PFSK-1 (cell line): ENCODE data around the gene TAS2R39.

Experiments
- POLR2AphosphoS5 ChIP-seq: IDR thresholded peaks from 2 replicates; pipeline ENCODE4 v1.6.1; 2012; ENCODE audit warnings: low read depth, mild to moderate bottlenecking, control low read depth, low read length, moderate library complexity
- TAF1 ChIP-seq: IDR thresholded peaks from 2 replicates; pipeline ENCODE4 v1.6.1; 2012; ENCODE audit warnings: low read length, control low read depth, borderline replicate concordance; ENCODE audit not compliant: insufficient read depth
- TF ChIP-seq, protein P1 (sequence below), 2 experiments: IDR thresholded peaks; 2 replicates each; pipeline versions ENCODE4 v1.6.1 to v1.8.0; 2011 to 2012; ENCODE audit warnings: low read depth in 2 of 2, low read length in 2 of 2, control low read depth in 1 of 2, inconsistent platforms in 1 of 2, mild to moderate bottlenecking in 1 of 2, moderate library complexity in 1 of 2; ENCODE audit not compliant: insufficient read depth in 1 of 2

- TF ChIP-seq POLR2AphosphoS5 (no peak), TAF1 (no peak)
- TF ChIP-seq, protein P1, sequence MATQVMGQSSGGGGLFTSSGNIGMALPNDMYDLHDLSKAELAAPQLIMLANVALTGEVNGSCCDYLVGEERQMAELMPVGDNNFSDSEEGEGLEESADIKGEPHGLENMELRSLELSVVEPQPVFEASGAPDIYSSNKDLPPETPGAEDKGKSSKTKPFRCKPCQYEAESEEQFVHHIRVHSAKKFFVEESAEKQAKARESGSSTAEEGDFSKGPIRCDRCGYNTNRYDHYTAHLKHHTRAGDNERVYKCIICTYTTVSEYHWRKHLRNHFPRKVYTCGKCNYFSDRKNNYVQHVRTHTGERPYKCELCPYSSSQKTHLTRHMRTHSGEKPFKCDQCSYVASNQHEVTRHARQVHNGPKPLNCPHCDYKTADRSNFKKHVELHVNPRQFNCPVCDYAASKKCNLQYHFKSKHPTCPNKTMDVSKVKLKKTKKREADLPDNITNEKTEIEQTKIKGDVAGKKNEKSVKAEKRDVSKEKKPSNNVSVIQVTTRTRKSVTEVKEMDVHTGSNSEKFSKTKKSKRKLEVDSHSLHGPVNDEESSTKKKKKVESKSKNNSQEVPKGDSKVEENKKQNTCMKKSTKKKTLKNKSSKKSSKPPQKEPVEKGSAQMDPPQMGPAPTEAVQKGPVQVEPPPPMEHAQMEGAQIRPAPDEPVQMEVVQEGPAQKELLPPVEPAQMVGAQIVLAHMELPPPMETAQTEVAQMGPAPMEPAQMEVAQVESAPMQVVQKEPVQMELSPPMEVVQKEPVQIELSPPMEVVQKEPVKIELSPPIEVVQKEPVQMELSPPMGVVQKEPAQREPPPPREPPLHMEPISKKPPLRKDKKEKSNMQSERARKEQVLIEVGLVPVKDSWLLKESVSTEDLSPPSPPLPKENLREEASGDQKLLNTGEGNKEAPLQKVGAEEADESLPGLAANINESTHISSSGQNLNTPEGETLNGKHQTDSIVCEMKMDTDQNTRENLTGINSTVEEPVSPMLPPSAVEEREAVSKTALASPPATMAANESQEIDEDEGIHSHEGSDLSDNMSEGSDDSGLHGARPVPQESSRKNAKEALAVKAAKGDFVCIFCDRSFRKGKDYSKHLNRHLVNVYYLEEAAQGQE (IDR thresholded peaks at IDR 0.05; ENCODE audit: insufficient read depth in 1 of 2, low read depth in 2 of 2, low read length in 2 of 2) = no peak
Observed at GRCh38 chr7:143183024-143183423, at the start of gene TAS2R39.
